ENCODE measurements around the gene TGFBRAP1. TPM values are rescaled to one million over a fixed set of nuclear protein-coding genes. Genes with fewer than 3 reads are reported as not detected.

Gene TGFBRAP1
- total and polyA plus RNA-seq, 9 of the 15 experiments (the other 6 are each of a cell fraction or from before 2014, with no cell fraction given): 3.7 to 18.0 (median 11.0) TPM

DNA sequence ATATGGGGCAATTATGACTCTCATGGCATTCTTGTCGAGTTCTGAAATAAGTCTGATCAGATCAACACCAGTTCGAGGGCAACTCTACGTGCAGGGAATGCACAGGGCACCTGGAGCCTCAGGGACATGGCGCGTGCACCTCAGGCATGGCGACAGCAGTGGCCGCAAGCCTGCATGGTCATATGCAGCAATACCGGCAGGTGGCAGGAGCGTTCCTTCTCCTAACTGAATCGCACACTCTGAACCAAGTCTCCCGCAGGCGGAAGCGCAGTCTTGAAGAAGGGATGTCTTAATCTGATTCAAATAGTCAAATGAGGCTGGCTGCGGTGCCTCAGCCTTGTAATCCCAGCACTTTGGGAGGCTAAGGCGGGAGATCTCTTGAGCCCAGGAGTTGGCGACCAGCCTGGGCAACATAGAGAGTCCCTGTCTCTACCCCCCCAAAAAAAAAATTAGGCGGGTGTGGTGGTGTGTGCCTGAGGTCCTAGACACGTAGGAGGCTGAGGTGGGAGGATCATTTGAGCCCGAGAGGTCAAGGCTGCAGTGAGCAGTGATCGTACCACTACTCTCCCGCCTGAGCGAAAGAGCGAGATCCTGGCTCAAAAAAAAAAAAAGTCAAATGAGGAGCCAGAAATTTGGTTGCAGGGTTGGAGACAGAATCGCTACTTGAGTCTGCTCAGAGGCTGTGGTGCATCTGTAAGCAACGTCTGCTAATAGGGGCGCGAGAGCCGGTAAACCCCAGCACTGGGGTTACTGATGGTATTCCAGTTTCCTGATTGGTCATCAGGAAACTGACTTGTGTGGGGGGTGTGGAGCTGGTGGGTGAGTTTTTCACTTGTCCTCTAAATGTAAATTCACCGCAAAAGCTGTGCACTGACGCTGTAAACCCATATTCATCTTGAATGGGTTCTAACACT lies 40.5 kb upstream of the TGFBRAP1 start (continued):
- TF ChIP-seq, protein P1, sequence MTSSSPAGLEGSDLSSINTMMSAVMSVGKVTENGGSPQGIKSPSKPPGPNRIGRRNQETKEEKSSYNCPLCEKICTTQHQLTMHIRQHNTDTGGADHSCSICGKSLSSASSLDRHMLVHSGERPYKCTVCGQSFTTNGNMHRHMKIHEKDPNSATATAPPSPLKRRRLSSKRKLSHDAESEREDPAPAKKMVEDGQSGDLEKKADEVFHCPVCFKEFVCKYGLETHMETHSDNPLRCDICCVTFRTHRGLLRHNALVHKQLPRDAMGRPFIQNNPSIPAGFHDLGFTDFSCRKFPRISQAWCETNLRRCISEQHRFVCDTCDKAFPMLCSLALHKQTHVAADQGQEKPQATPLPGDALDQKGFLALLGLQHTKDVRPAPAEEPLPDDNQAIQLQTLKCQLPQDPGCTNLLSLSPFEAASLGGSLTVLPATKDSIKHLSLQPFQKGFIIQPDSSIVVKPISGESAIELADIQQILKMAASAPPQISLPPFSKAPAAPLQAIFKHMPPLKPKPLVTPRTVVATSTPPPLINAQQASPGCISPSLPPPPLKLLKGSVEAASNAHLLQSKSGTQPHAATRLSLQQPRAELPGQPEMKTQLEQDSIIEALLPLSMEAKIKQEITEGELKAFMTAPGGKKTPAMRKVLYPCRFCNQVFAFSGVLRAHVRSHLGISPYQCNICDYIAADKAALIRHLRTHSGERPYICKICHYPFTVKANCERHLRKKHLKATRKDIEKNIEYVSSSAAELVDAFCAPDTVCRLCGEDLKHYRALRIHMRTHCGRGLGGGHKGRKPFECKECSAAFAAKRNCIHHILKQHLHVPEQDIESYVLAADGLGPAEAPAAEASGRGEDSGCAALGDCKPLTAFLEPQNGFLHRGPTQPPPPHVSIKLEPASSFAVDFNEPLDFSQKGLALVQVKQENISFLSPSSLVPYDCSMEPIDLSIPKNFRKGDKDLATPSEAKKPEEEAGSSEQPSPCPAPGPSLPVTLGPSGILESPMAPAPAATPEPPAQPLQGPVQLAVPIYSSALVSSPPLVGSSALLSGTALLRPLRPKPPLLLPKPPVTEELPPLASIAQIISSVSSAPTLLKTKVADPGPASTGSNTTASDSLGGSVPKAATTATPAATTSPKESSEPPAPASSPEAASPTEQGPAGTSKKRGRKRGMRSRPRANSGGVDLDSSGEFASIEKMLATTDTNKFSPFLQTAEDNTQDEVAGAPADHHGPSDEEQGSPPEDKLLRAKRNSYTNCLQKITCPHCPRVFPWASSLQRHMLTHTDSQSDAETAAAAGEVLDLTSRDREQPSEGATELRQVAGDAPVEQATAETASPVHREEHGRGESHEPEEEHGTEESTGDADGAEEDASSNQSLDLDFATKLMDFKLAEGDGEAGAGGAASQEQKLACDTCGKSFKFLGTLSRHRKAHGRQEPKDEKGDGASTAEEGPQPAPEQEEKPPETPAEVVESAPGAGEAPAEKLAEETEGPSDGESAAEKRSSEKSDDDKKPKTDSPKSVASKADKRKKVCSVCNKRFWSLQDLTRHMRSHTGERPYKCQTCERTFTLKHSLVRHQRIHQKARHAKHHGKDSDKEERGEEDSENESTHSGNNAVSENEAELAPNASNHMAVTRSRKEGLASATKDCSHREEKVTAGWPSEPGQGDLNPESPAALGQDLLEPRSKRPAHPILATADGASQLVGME (CRISPR knock-in tag; IDR thresholded peaks at IDR 0.05): no peak
- TF ChIP-seq TFAP4 (CRISPR knock-in tag; IDR thresholded peaks at IDR 0.05; ENCODE audit: borderline replicate concordance) (peak; percentile 63; the same call in 1 of the 2 replicates), ARID2 (IDR thresholded peaks at IDR 0.05) (0 out of 2 replicates have a peak, but pooled peaks have one; percentile 55), SREBF1 (IDR thresholded peaks at IDR 0.05; ENCODE audit: borderline replicate concordance, low read depth, low read length) (no peak), SUPT5H (IDR thresholded peaks at IDR 0.05) (no peak), ZNF41 (CRISPR knock-in tag; conservative IDR thresholded peaks at IDR 0.05) (no peak), TCF7L2 (IDR thresholded peaks at IDR 0.05; ENCODE audit: low read depth, low read length) (no peak), RBM15 (IDR thresholded peaks at IDR 0.05; ENCODE audit: insufficient read depth, low read length) (no peak), EGR1 (conservative IDR thresholded peaks at IDR 0.05) (no peak), CREM (IDR thresholded peaks at IDR 0.05; ENCODE audit: low read depth) (peak; percentile 81)
- TF ChIP-seq, protein P2, sequence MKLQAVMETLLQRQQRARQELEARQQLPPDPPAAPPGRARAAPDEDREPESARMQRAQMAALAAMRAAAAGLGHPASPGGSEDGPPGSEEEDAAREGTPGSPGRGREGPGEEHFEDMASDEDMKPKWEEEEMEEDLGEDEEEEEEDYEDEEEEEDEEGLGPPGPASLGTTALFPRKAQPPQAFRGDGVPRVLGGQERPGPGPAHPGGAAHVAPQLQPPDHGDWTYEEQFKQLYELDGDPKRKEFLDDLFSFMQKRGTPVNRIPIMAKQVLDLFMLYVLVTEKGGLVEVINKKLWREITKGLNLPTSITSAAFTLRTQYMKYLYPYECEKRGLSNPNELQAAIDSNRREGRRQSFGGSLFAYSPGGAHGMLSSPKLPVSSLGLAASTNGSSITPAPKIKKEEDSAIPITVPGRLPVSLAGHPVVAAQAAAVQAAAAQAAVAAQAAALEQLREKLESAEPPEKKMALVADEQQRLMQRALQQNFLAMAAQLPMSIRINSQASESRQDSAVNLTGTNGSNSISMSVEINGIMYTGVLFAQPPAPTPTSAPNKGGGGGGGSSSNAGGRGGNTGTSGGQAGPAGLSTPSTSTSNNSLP (IDR thresholded peaks at IDR 0.05; ENCODE audit: borderline replicate concordance, low read depth, low read length): no peak
- TF ChIP-seq, protein P3, sequence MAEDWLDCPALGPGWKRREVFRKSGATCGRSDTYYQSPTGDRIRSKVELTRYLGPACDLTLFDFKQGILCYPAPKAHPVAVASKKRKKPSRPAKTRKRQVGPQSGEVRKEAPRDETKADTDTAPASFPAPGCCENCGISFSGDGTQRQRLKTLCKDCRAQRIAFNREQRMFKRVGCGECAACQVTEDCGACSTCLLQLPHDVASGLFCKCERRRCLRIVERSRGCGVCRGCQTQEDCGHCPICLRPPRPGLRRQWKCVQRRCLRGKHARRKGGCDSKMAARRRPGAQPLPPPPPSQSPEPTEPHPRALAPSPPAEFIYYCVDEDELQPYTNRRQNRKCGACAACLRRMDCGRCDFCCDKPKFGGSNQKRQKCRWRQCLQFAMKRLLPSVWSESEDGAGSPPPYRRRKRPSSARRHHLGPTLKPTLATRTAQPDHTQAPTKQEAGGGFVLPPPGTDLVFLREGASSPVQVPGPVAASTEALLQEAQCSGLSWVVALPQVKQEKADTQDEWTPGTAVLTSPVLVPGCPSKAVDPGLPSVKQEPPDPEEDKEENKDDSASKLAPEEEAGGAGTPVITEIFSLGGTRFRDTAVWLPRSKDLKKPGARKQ (CRISPR knock-in tag; IDR thresholded peaks at IDR 0.05): 0 out of 2 replicates have a peak, but pooled peaks have one; percentile 48
- TF ChIP-seq, protein P4, sequence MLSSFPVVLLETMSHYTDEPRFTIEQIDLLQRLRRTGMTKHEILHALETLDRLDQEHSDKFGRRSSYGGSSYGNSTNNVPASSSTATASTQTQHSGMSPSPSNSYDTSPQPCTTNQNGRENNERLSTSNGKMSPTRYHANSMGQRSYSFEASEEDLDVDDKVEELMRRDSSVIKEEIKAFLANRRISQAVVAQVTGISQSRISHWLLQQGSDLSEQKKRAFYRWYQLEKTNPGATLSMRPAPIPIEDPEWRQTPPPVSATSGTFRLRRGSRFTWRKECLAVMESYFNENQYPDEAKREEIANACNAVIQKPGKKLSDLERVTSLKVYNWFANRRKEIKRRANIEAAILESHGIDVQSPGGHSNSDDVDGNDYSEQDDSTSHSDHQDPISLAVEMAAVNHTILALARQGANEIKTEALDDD (IDR thresholded peaks at IDR 0.05): peak; percentile 53; the same call in 1 of the 2 replicates
- TF ChIP-seq, protein P5, sequence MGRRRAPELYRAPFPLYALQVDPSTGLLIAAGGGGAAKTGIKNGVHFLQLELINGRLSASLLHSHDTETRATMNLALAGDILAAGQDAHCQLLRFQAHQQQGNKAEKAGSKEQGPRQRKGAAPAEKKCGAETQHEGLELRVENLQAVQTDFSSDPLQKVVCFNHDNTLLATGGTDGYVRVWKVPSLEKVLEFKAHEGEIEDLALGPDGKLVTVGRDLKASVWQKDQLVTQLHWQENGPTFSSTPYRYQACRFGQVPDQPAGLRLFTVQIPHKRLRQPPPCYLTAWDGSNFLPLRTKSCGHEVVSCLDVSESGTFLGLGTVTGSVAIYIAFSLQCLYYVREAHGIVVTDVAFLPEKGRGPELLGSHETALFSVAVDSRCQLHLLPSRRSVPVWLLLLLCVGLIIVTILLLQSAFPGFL (CRISPR knock-in tag; IDR thresholded peaks at IDR 0.05): no peak
